Neuronal stem cell (in vitro differentiated cells): ENCODE results near the gene ACTN1.
A peak's percentile ranks its signal among the peaks of the same experiment; 100 is the strongest.

ENCODE experiments used
- DNase-seq: peaks from one replicate; pipeline ENCODE4 v3.0.0-alpha.2; 2013; ENCODE audit warnings: low spot score
- H2AFZ ChIP-seq: one replicate; pipeline ENCODE4 v1.6.1; 2013; ENCODE audit warnings: mild to moderate bottlenecking, low read length, inconsistent platforms
- H2AK5ac ChIP-seq: 2 replicates; pipeline ENCODE4 v1.6.1; 2013; ENCODE audit warnings: low read depth, mild to moderate bottlenecking, inconsistent platforms, low read length, moderate library complexity, mixed read lengths
- H2BK120ac ChIP-seq: 2 replicates; pipeline ENCODE4 v1.6.1; 2013; ENCODE audit warnings: low read depth, mild to moderate bottlenecking, inconsistent platforms, low read length, moderate library complexity, mixed read lengths
- H2BK12ac ChIP-seq: one replicate; pipeline ENCODE4 v1.6.1; 2013; ENCODE audit warnings: low read length, inconsistent platforms
- H2BK15ac ChIP-seq: 2 replicates; pipeline ENCODE4 v1.6.1; 2013; ENCODE audit warnings: mild to moderate bottlenecking, low read length, inconsistent platforms, mixed read lengths
- H2BK5ac ChIP-seq: one replicate; pipeline ENCODE4 v1.6.1; 2013; ENCODE audit warnings: inconsistent platforms, mild to moderate bottlenecking, low read length, moderate library complexity
- H3K14ac ChIP-seq: one replicate; pipeline ENCODE4 v1.6.1; 2013; ENCODE audit warnings: low read length, inconsistent platforms
- H3K18ac ChIP-seq: 2 replicates; pipeline ENCODE4 v1.6.1; 2013; ENCODE audit warnings: low read length, inconsistent platforms
- H3K23ac ChIP-seq: 2 replicates; pipeline ENCODE4 v1.6.1; 2013; ENCODE audit warnings: low read depth, mild to moderate bottlenecking, mixed read lengths, low read length, inconsistent platforms; ENCODE audit not compliant: poor library complexity
- H3K27ac ChIP-seq: replicated peaks from 3 replicates; pipeline ENCODE4 v1.5.1; 2013; ENCODE audit warnings: low read length, inconsistent platforms
- H3K27me3 ChIP-seq, 3 experiments: 2 replicates each; pipeline ENCODE4 v1.6.1; 2013; ENCODE audit warnings: low read length in 3 of 3, mild to moderate bottlenecking in 2 of 3, inconsistent platforms in 1 of 3, low read depth in 1 of 3, mixed read lengths in 1 of 3, moderate library complexity in 1 of 3; ENCODE audit not compliant: control insufficient read depth in 3 of 3, insufficient read depth in 3 of 3
- H3K36me3 ChIP-seq, 2 donors: replicated peaks in 1 of 2; 2 replicates each; pipeline ENCODE4 v1.6.1; 2013; ENCODE audit warnings: low read length in 2 of 2; ENCODE audit not compliant: control insufficient read depth in 2 of 2, insufficient read depth in 2 of 2
- H3K4ac ChIP-seq: 2 replicates; pipeline ENCODE4 v1.6.1; 2013; ENCODE audit warnings: inconsistent platforms, mild to moderate bottlenecking, low read length, moderate library complexity
- H3K4me1 ChIP-seq, 2 donors: 1 replicate in 1 of 2; 2 replicates in 1 of 2; pipeline ENCODE4 v1.6.1; 2013; ENCODE audit warnings: low read length in 2 of 2, low read depth in 1 of 2; ENCODE audit not compliant: control insufficient read depth in 2 of 2, insufficient read depth in 1 of 2
- H3K4me2 ChIP-seq: one replicate; pipeline ENCODE4 v1.6.1; 2013; ENCODE audit warnings: mild to moderate bottlenecking, low read length, inconsistent platforms; ENCODE audit not compliant: insufficient read depth, poor library complexity, severe bottlenecking
- H3K4me3 ChIP-seq, 2 donors: 2 replicates each; pipeline ENCODE4 v1.5.1; 2013; ENCODE audit warnings: low read length in 2 of 2, mild to moderate bottlenecking in 2 of 2, inconsistent platforms in 1 of 2, moderate library complexity in 1 of 2
- H3K79me1 ChIP-seq: one replicate; pipeline ENCODE4 v1.6.1; 2013; ENCODE audit warnings: low read depth, mild to moderate bottlenecking, inconsistent platforms, low read length, moderate library complexity
- H3K9ac ChIP-seq: one replicate; pipeline ENCODE4 v1.6.1; 2013; ENCODE audit warnings: mild to moderate bottlenecking, low read depth, low read length, inconsistent platforms; ENCODE audit not compliant: poor library complexity
- H3K9me3 ChIP-seq, 2 donors: replicated peaks in 1 of 2; 2 replicates each; pipeline versions ENCODE3 to v1.6.1; 2013; ENCODE audit warnings: low read length in 2 of 2, mild to moderate bottlenecking in 2 of 2, inconsistent platforms in 1 of 2, low read depth in 1 of 2, mixed read lengths in 1 of 2, moderate library complexity in 1 of 2; ENCODE audit not compliant: control insufficient read depth in 2 of 2, insufficient read depth in 1 of 2
- H4K8ac ChIP-seq: one replicate; pipeline ENCODE4 v1.6.1; 2013; ENCODE audit warnings: low read depth, mild to moderate bottlenecking, inconsistent platforms, low read length, moderate library complexity
- H4K91ac ChIP-seq: one replicate; pipeline ENCODE4 v1.6.1; 2013; ENCODE audit warnings: low read length, low read depth, mild to moderate bottlenecking, inconsistent platforms; ENCODE audit not compliant: poor library complexity
- WGBS, 2 donors: extraction: QIAGEN DNeasy Blood & Tissue Kit; methylation state at CpG; one replicate each; pipeline ENCODE4 v1.1.7; 2013; ENCODE audit warnings: missing lambda C conversion rate in 2 of 2, mixed read lengths in 1 of 2; ENCODE audit not compliant: insufficient read length in 2 of 2, insufficient replicate concordance in 1 of 2; ENCODE audit errors: extremely low coverage in 2 of 2; 5-methylcytosine and 5-hydroxymethylcytosine counted together

The ACTN1 gene

GRCh38 chr14:68978172-68978911, 760 bp downstream of the ACTN1 start:
- Histone ChIP-seq H3K27ac (peak overlapping the region; percentile 99), H2AK5ac (peak overlapping the region; percentile 64), H3K9me3 (peaks cover 0 to 3% of the 10 kb centered on the region in 2 donors), H3K27me3 (peaks cover 0 to 7% (median 0%) of the 10 kb centered on the region in 3 experiments), H4K91ac (peak overlapping the region; percentile 41), H2BK120ac (peak overlapping the region; percentile 95), H2BK12ac (peak overlapping the region; percentile 11), H3K79me1 (peaks cover 22% of the 10 kb centered on the region), H3K4me1 (peaks cover 21 to 29% of the 10 kb centered on the region in 2 donors), H3K4me2 (peak overlapping the region; percentile 82), H4K8ac (no peak overlapping the region), H2BK5ac (peak overlapping the region; percentile 97), H3K36me3 (peaks cover 13 to 37% of the 10 kb centered on the region in 2 donors), H2AFZ (peak overlapping the region; percentile 95), H3K4me3 (peak overlapping the region; percentile 92 to 97), H3K14ac (peak overlapping the region; percentile 98), H3K9ac (peak overlapping the region; percentile 99), H3K23ac (peak overlapping the region; percentile 90), H2BK15ac (peak overlapping the region; percentile 95), H3K4ac (no peak overlapping the region), H3K18ac (peak overlapping the region; percentile 98)
- WGBS, 2 donors, result no CpG with 5 or more reads among the region's 72 CpGs
- DNase-seq, result peak; percentile 67

GRCh38 chr14:68977718-68978171, 1.4 kb downstream of the ACTN1 start:
- Histone ChIP-seq H2BK12ac (peak overlapping the region; percentile 11), H4K91ac (peak overlapping the region; percentile 41), H2BK120ac (peak overlapping the region; percentile 47), H3K79me1 (peaks cover 22% of the 10 kb centered on the region), H3K4me1 (peaks cover 21 to 29% of the 10 kb centered on the region in 2 donors), H2BK15ac (peak overlapping the region; percentile 95), H3K23ac (peak overlapping the region; percentile 90), H4K8ac (no peak overlapping the region), H3K18ac (peak overlapping the region; percentile 98), H3K4me3 (peak overlapping the region; percentile 92 to 97), H3K36me3 (peaks cover 13 to 43% of the 10 kb centered on the region in 2 donors), H3K4me2 (peak overlapping the region; percentile 82), H3K14ac (peak overlapping the region; percentile 98), H3K9me3 (peaks cover 0 to 3% of the 10 kb centered on the region in 2 donors), H2AFZ (peak overlapping the region; percentile 95), H3K27ac (peak overlapping the region; percentile 99), H2BK5ac (peak overlapping the region; percentile 97), H3K4ac (no peak overlapping the region), H3K27me3 (peaks cover 0 to 7% (median 0%) of the 10 kb centered on the region in 3 experiments), H2AK5ac (peak overlapping the region; percentile 64), H3K9ac (peak overlapping the region; percentile 99)
- no CpG with 5 or more reads among the region's 25 CpGs for WGBS, 2 donors
- peak; percentile 24 for DNase-seq

- H3K4me1 ChIP-seq, result peaks cover 21 to 29% of the 10 kb centered on the region in 2 donors
- WGBS, 2 donors, result no CpG with 5 or more reads among the region's 8 CpGs
These were observed 1.9 kb downstream of the ACTN1 start for GRCh38 chr14:68977180-68977717.

More at GRCh38 chr14:68977180-68977717, 1.9 kb downstream of the ACTN1 start:
- Histone ChIP-seq H3K23ac (no peak overlapping the region), H3K4me2 (peak overlapping the region; percentile 82), H3K14ac (no peak overlapping the region), H3K79me1 (peaks cover 22% of the 10 kb centered on the region), H2BK5ac (no peak overlapping the region), H2BK120ac (no peak overlapping the region), H2BK12ac (no peak overlapping the region), H3K9ac (no peak overlapping the region), H3K4ac (no peak overlapping the region), H4K91ac (no peak overlapping the region), H2AFZ (peak overlapping the region; percentile 95), H3K36me3 (peaks cover 15 to 48% of the 10 kb centered on the region in 2 donors), H2AK5ac (no peak overlapping the region), H3K4me3 (peak overlapping the region; percentile 92 to 97), H4K8ac (no peak overlapping the region), H3K27ac (peak overlapping the region; percentile 32), H3K18ac (peak overlapping the region; percentile 90), H3K9me3 (peaks cover 0 to 3% of the 10 kb centered on the region in 2 donors), H3K27me3 (peaks cover 0 to 7% (median 0%) of the 10 kb centered on the region in 3 experiments), H2BK15ac (no peak overlapping the region)
- DNase-seq, result peak; percentile 11
